H1 (cell line): ENCODE results near the gene FLT4. TPM values are rescaled to one million over a fixed set of nuclear protein-coding genes. Genes with fewer than 3 reads are reported as not detected.

Experiments
- SIN3A ChIP-seq, 2 experiments: IDR thresholded peaks in 1 of 2; conservative IDR thresholded peaks in 1 of 2; 2 replicates each; pipeline ENCODE4 v1.6.1; 2011 to 2012; ENCODE audit warnings: low read length in 2 of 2, improper control_type of control experiment in 1 of 2, low read depth in 1 of 2, mild to moderate bottlenecking in 1 of 2
- polyA plus RNA-seq, 7 experiments: library from polyadenylated mRNA; depleted of rRNA in 3 of 7; stranded (reverse) in 5 of 7; unstranded in 2 of 7; fragments of >200 nt in 5 of 7; fragments of 200-250 nt in 2 of 7; gene quantifications; 1 replicate in 5 of 7; 2 replicates in 1 of 7; 4 replicates in 1 of 7; pipeline versions ENCODE4 v1.2.1 to v1.2.3, GENCODE V29; 2011 to 2013; ENCODE audit warnings: missing spikeins in 2 of 7, mixed read lengths in 2 of 7
- total RNA-seq: library from RNA; stranded (reverse); fragmentation: NEBNext Ultra II Directional; extraction: Animal tissue kit (Norgen Biotek cat#: 25700); gene quantifications from 2 replicates; pipeline ENCODE4 v1.2.1, GENCODE V29; 2021

The FLT4 gene
- total and polyA plus RNA-seq, 2 of the 8 experiments (the other 6 are each of a cell fraction or from before 2014, with no cell fraction given): 6.5 to 7.7 TPM

DNA sequence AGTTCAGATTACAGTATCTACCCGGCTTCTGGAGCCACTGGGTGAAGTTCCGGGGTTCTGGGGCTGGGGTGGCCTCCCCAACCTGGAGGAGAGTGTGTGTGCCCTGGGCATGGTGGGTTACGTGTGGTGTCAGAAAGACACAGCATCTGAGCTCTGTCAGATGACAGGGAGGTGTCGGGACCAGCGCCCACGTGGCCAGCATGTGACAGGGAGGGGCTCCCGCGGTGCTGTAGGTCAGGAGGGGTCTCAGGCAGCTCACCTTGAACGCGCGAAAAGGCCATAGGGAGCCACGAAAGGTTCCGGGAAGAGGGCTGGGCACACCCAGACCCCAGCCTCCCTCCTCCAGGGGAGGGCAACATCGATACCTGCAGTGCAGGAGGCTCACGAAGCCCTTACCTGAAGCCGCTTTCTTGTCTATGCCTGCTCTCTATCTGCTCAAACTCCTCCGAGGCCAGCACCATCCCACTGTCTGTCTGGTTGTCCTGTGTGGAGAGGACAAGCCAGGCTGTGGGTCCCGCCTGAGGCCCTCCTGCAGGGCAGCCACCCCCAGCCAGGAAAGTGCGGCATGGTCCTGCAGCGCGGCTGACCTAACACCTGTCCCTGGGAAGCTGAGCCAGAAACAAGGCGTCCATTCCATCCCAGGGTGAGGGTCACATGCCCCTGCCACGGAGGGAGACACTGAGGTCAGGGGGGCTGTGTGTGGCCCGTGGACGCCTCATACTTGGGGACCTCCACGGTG lies 40.7 kb downstream of the FLT4 start (continued):
- no peak for TF ChIP-seq SIN3A (conservative IDR thresholded peaks at IDR 0.05 in 1 of 2, IDR thresholded peaks at IDR 0.05 in 1 of 2; ENCODE audit: low read depth in 1 of 2, low read length in 2 of 2)
